Loucy (cell line): ENCODE results near the gene PIN1.

Experiments used
- H2AFZ ChIP-seq: fragments of 200-600 bp; sonication (generic); 2 replicates; pipeline ENCODE4 v1.6.0; 2016; ENCODE audit warnings: antibody characterized with exemption, mild to moderate bottlenecking, low read length, moderate library complexity
- H3F3A ChIP-seq: fragments of 200-600 bp; 2 replicates; pipeline ENCODE4 v1.6.0; 2016; ENCODE audit warnings: antibody characterized with exemption, low read depth, mild to moderate bottlenecking
- H3K27me3 ChIP-seq: fragments of 200-600 bp; sonication (generic); 2 replicates; pipeline ENCODE4 v1.6.1; 2014; ENCODE audit warnings: low read length, mild to moderate bottlenecking; ENCODE audit not compliant: insufficient read depth, poor library complexity, severe bottlenecking
- H3K36me3 ChIP-seq: fragments of 200-600 bp; sonication (generic); 2 replicates; pipeline ENCODE4 v1.6.1; 2016; ENCODE audit warnings: low read length; ENCODE audit not compliant: insufficient read depth
- H3K4me1 ChIP-seq: fragments of 200-600 bp; sonication (generic); 2 replicates; pipeline ENCODE4 v1.5.1; 2014; ENCODE audit warnings: low read length, mild to moderate bottlenecking; ENCODE audit not compliant: insufficient read depth, poor library complexity, severe bottlenecking
- H3K4me2 ChIP-seq: fragments of 200-600 bp; sonication (generic); 2 replicates; pipeline ENCODE4 v1.6.0; 2014; ENCODE audit warnings: antibody characterized with exemption, low read length, low read depth, mild to moderate bottlenecking; ENCODE audit not compliant: poor library complexity, severe bottlenecking
- H3K4me3 ChIP-seq: fragments of 200-600 bp; sonication (generic); 2 replicates; pipeline ENCODE4 v1.5.1; 2014; ENCODE audit warnings: low read length, mild to moderate bottlenecking, mixed read lengths; ENCODE audit not compliant: poor library complexity, severe bottlenecking
- H3K79me2 ChIP-seq: fragments of 200-600 bp; sonication (generic); 2 replicates; pipeline ENCODE4 v1.6.1; 2014; ENCODE audit warnings: low read length; ENCODE audit not compliant: insufficient read depth
- H3K9ac ChIP-seq: fragments of 200-600 bp; sonication (generic); 2 replicates; pipeline ENCODE4 v1.6.0; 2014; ENCODE audit warnings: mild to moderate bottlenecking, low read depth, low read length, moderate library complexity; ENCODE audit not compliant: poor library complexity, severe bottlenecking
- H3K9me2 ChIP-seq: fragments of 200-600 bp; sonication (generic); replicated peaks from 2 replicates; pipeline ENCODE4 v1.6.1; 2016; ENCODE audit warnings: low read depth, low read length, mixed read lengths
- H3K9me3 ChIP-seq: fragments of 200-600 bp; sonication (generic); 2 replicates; pipeline ENCODE4 v1.6.1; 2014; ENCODE audit warnings: mild to moderate bottlenecking, antibody characterized with exemption, low read length, low read depth; ENCODE audit not compliant: insufficient read depth
- H4K20me1 ChIP-seq: fragments of 200-600 bp; sonication (generic); 2 replicates; pipeline ENCODE4 v1.6.0; 2014; ENCODE audit warnings: antibody characterized with exemption, low read length, mild to moderate bottlenecking; ENCODE audit not compliant: insufficient read depth, poor library complexity, severe bottlenecking
- EZH2phosphoT487 ChIP-seq: fragments of 200-600 bp; IDR thresholded peaks from 2 replicates; pipeline ENCODE4 v1.6.1; 2018; ENCODE audit warnings: antibody characterized with exemption, mild to moderate bottlenecking, moderate library complexity, borderline replicate concordance
- TF ChIP-seq, protein P1 (sequence below): fragments of 200-600 bp; sonication (generic); conservative IDR thresholded peaks from 2 replicates; pipeline ENCODE4 v1.5.1; 2014; ENCODE audit warnings: mild to moderate bottlenecking, antibody characterized with exemption, low read length

Gene PIN1

DNA sequence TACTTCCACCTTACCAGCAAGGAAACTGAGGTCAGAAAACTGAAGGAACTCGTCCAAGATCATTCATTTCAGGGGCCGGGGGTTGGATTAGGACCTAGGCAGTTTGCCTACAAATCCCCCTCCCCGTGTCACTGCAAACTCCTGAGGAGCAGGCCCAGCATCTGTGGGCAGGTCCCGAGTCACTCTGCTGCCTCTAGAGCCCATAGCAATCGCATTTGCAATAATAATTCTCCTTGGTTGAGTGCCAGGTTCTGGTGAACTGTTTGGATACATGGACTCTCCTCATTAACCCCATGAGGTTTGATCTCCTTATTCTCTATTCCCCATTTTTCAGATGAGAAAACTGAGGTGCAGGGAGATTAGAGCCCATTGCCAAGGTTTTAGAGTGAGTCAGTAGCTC, 903 bp downstream of the PIN1 start:
- no peak overlapping the region for H2AFZ ChIP-seq
- H3K4me2 ChIP-seq = peak overlapping the region; percentile 100
- no peaks in the 10 kb centered on the region for H3F3A ChIP-seq
- H3K27me3 ChIP-seq = no peaks in the 10 kb centered on the region
- H4K20me1 ChIP-seq = peaks cover 15% of the 10 kb centered on the region
- no peaks in the 10 kb centered on the region for H3K9me3 ChIP-seq
- peaks cover 14% of the 10 kb centered on the region for H3K4me1 ChIP-seq
- TF ChIP-seq EZH2phosphoT487 = no peak
- TF ChIP-seq, protein P1, sequence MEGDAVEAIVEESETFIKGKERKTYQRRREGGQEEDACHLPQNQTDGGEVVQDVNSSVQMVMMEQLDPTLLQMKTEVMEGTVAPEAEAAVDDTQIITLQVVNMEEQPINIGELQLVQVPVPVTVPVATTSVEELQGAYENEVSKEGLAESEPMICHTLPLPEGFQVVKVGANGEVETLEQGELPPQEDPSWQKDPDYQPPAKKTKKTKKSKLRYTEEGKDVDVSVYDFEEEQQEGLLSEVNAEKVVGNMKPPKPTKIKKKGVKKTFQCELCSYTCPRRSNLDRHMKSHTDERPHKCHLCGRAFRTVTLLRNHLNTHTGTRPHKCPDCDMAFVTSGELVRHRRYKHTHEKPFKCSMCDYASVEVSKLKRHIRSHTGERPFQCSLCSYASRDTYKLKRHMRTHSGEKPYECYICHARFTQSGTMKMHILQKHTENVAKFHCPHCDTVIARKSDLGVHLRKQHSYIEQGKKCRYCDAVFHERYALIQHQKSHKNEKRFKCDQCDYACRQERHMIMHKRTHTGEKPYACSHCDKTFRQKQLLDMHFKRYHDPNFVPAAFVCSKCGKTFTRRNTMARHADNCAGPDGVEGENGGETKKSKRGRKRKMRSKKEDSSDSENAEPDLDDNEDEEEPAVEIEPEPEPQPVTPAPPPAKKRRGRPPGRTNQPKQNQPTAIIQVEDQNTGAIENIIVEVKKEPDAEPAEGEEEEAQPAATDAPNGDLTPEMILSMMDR = no peak
- H3K9ac ChIP-seq = peak overlapping the region; percentile 96
- no peaks in the 10 kb centered on the region for H3K9me2 ChIP-seq
- peaks cover 30% of the 10 kb centered on the region for H3K79me2 ChIP-seq
- peak overlapping the region; percentile 99 for H3K4me3 ChIP-seq
- H3K36me3 ChIP-seq = peaks cover 6% of the 10 kb centered on the region; the same call in 1 of the 2 replicates

DNA sequence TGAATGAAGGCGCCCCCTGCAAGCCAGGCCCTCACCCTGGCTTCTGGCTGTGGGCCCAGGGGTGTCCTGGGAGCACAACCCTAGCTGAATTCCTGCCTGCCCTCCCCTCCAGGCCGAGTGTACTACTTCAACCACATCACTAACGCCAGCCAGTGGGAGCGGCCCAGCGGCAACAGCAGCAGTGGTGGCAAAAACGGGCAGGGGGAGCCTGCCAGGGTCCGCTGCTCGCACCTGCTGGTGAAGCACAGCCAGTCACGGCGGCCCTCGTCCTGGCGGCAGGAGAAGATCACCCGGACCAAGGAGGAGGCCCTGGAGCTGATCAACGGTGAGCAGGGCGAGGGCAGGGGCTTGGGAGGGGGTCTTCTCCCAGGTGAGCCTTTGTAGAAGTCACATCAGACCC, 3.2 kb downstream of the PIN1 start:
- Histone ChIP-seq H3K36me3 (peaks cover 23% of the 10 kb centered on the region; the same call in 1 of the 2 replicates), H3K9me2 (no peaks in the 10 kb centered on the region), H4K20me1 (peaks cover 15% of the 10 kb centered on the region), H3K4me1 (peaks cover 14% of the 10 kb centered on the region), H3F3A (no peaks in the 10 kb centered on the region), H3K4me2 (no peak overlapping the region), H3K9ac (no peak overlapping the region), H3K4me3 (no peak overlapping the region), H2AFZ (no peak overlapping the region), H3K79me2 (peaks cover 34% of the 10 kb centered on the region), H3K27me3 (no peaks in the 10 kb centered on the region), H3K9me3 (no peaks in the 10 kb centered on the region)
- TF ChIP-seq EZH2phosphoT487 = no peak
- TF ChIP-seq, protein P1 = no peak

DNA sequence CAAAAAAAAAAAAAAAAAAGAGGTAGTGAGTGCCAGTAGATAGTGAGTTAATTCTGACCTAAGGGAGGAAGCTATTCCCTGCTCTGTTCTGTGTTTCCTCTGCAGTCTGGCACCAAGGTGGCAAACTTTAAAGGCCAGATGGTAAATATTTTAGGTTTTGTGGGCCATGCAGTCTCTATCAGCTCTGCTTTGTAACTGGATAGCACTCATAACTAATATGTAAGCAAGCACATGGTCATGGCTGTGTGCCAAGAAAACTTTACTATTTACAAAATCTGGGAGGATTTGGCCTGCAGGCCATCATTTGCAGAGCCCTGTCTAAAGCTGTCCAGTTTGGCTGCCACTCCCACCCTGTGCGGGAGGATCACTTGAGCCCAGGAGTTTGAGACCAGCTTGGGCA, 4.3 kb downstream of the PIN1 start:
- H3K36me3 ChIP-seq = peaks cover 33% of the 10 kb centered on the region; the same call in 1 of the 2 replicates
- peaks cover 15% of the 10 kb centered on the region for H4K20me1 ChIP-seq
- H3K9ac ChIP-seq = no peak overlapping the region
- no peaks in the 10 kb centered on the region for H3F3A ChIP-seq
- no peak overlapping the region for H2AFZ ChIP-seq
- no peaks in the 10 kb centered on the region for H3K9me3 ChIP-seq
- TF ChIP-seq, protein P1 = no peak
- TF ChIP-seq EZH2phosphoT487 = no peak
- no peaks in the 10 kb centered on the region for H3K9me2 ChIP-seq
- H3K4me3 ChIP-seq = no peak overlapping the region
- H3K4me1 ChIP-seq = peaks cover 14% of the 10 kb centered on the region
- H3K27me3 ChIP-seq = no peaks in the 10 kb centered on the region
- peaks cover 34% of the 10 kb centered on the region for H3K79me2 ChIP-seq
- H3K4me2 ChIP-seq = no peak overlapping the region
